ENCODE results near the gene THRB. TPM values are rescaled to one million over a fixed set of nuclear protein-coding genes. Genes with fewer than 3 reads are reported as not detected.

The THRB gene
- total and polyA plus RNA-seq, 10 donors = 1.00 to 26.6 (median 16.2) TPM

- Histone ChIP-seq H3K4me1 (peaks cover 0 to 14% (median 3%) of the 10 kb centered on the region in 6 donors), H3K9me3 (no peaks in the 10 kb centered on the region), H3K4me3 (no peak overlapping the region), H3K27ac (no peak overlapping the region), H3K27me3 (replicated peaks in 1 of 7) (no peaks in the 10 kb centered on the region), H3K36me3 (no peaks in the 10 kb centered on the region)
- TF ChIP-seq CTCF (IDR thresholded peaks at IDR 0.05 in 8 of 11, conservative IDR thresholded peaks at IDR 0.05 in 3 of 11) = peak in 10 of 11 experiments; percentile 3 to 70 (median 56)
- no peak for TF ChIP-seq POLR2AphosphoS5 (IDR thresholded peaks at IDR 0.05)
- TF ChIP-seq POLR2A (IDR thresholded peaks at IDR 0.05) = no peak
- 24 to 29% (median 29%) methylated on average over 4 of the region's 4 CpGs for WGBS, 5 donors
- no peak for DNase-seq
- intact Hi-C loops (cut with DNase I; ENCODE audit: low total_unique reads) = loop anchor here (5.0 kb wide), 1 partner anchor 246 kb away; no protein-coding TSS in a partner anchor
Measured at GRCh38 chr3:24237971-24238706, 256.5 kb downstream of the THRB start.

GRCh38 chr3:24235121-24235520, 259.5 kb downstream of the THRB start:
- intact Hi-C loops (cut with DNase I; ENCODE audit: low total_unique reads) = loop anchor here (5.0 kb wide), 1 partner anchor 243 kb away; no protein-coding TSS in a partner anchor
- Histone ChIP-seq H3K4me3 (no peak overlapping the region), H3K27me3 (replicated peaks in 1 of 7) (no peaks in the 10 kb centered on the region), H3K9me3 (no peaks in the 10 kb centered on the region), H3K36me3 (no peaks in the 10 kb centered on the region), H3K27ac (no peak overlapping the region), H3K4me1 (peaks cover 0 to 9% (median 0%) of the 10 kb centered on the region in 6 donors)
- 70 to 78% (median 73%) methylated on average over 3 of the region's 3 CpGs for WGBS, 5 donors
- no peak for TF ChIP-seq POLR2A (IDR thresholded peaks at IDR 0.05)
- no peak for TF ChIP-seq POLR2AphosphoS5 (IDR thresholded peaks at IDR 0.05)
- TF ChIP-seq CTCF (IDR thresholded peaks at IDR 0.05 in 8 of 11, conservative IDR thresholded peaks at IDR 0.05 in 3 of 11) = no peak
- no peak for DNase-seq

- no peak overlapping the region for H3K4me3 ChIP-seq
- DNase-seq = no peak
- no peak overlapping the region for H3K27ac ChIP-seq
- no peaks in the 10 kb centered on the region for H3K36me3 ChIP-seq
- peaks cover 0 to 4% (median 0%) of the 10 kb centered on the region in 6 donors for H3K4me1 ChIP-seq
- 84 to 98% (median 96%) methylated on average over 1 of the region's 1 CpG for WGBS, 5 donors
- H3K9me3 ChIP-seq = no peaks in the 10 kb centered on the region
- no peaks in the 10 kb centered on the region for H3K27me3 ChIP-seq (replicated peaks in 1 of 7)
- intact Hi-C loops (cut with DNase I; ENCODE audit: low total_unique reads) = no loop called here
- TF ChIP-seq CTCF (IDR thresholded peaks at IDR 0.05 in 8 of 11, conservative IDR thresholded peaks at IDR 0.05 in 3 of 11) = no peak
Measured at GRCh38 chr3:24232784-24233183, 261.9 kb downstream of the THRB start.

GRCh38 chr3:24229468-24230221, 265.0 kb downstream of the THRB start:
- intact Hi-C loops (cut with DNase I; ENCODE audit: low total_unique reads) = no loop called here
- Histone ChIP-seq H3K4me3 (no peak overlapping the region), H3K9me3 (no peaks in the 10 kb centered on the region), H3K36me3 (peaks cover 0 to 5% (median 0%) of the 10 kb centered on the region in 6 donors), H3K27me3 (replicated peaks in 1 of 7) (no peaks in the 10 kb centered on the region), H3K4me1 (peaks cover 0 to 16% (median 5%) of the 10 kb centered on the region in 6 donors), H3K27ac (no peak overlapping the region)
- TF ChIP-seq CTCF (IDR thresholded peaks at IDR 0.05 in 8 of 11, conservative IDR thresholded peaks at IDR 0.05 in 3 of 11) (no peak), POLR2A (IDR thresholded peaks at IDR 0.05) (no peak), POLR2AphosphoS5 (IDR thresholded peaks at IDR 0.05) (no peak)
- DNase-seq = no peak
- WGBS, 5 donors = 44 to 65% (median 54%) methylated on average over 5 of the region's 5 CpGs
